HG03378 (cell line): ENCODE results near the gene ATP6V1A.

Experiments
- ATAC-seq: cut with Tn5 transposase; IDR thresholded peaks from one replicate; pipeline ENCODE4 v1.9.1; 2021; ENCODE audit warnings: mild to moderate bottlenecking, moderate library complexity; ENCODE audit not compliant: unreplicated experiment

Gene ATP6V1A

GRCh38 chr3:113746548-113747282 is at the start of gene ATP6V1A:
Gene ATP6V1A (plus strand): TSS chr3:113747035. CDS start chr3:113778754, 31,719 bp downstream.
- ATAC-seq, result peak; percentile 18

- ATAC-seq, result no peak
These were observed 49.2 kb upstream of the ATP6V1A start for GRCh38 chr3:113697500-113698090.

GRCh38 chr3:113698213-113698742 is 48.6 kb upstream of the ATP6V1A start:
- ATAC-seq, result no peak

GRCh38 chr3:113698956-113699355 is 47.9 kb upstream of the ATP6V1A start:
- no peak for ATAC-seq

GRCh38 chr3:113707835-113708234 is 39.0 kb upstream of the ATP6V1A start:
- no peak for ATAC-seq

GRCh38 chr3:113712129-113712528 is 34.7 kb upstream of the ATP6V1A start:
- no peak for ATAC-seq

GRCh38 chr3:113714702-113715101 is 32.1 kb upstream of the ATP6V1A start:
- no peak for ATAC-seq

GRCh38 chr3:113717308-113717707 is 29.5 kb upstream of the ATP6V1A start:
- ATAC-seq, result no peak

GRCh38 chr3:113717818-113718217 is 29.0 kb upstream of the ATP6V1A start:
- ATAC-seq, result no peak

- ATAC-seq, result no peak
These were observed 27.5 kb upstream of the ATP6V1A start for GRCh38 chr3:113719294-113719693.

DNA sequence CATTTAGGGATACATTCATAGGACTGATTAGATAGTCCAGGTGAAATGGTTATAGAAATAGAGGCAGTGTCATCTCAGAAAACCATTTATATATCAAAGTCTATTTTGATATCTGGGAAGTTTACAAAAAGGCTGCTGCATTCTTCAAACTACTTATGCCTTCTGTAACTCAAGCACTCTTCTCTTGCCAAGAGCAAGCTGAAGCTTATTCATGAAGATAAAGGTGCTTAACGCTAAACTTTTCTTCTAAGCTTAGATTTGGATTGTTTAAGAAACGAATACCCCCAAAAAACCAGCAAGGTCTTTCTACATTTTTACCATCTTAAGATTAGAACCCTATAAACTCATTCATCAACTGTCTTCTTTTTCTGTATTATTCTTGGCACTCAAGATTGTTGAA is 27.1 kb upstream of the ATP6V1A start:
- ATAC-seq, result no peak

DNA sequence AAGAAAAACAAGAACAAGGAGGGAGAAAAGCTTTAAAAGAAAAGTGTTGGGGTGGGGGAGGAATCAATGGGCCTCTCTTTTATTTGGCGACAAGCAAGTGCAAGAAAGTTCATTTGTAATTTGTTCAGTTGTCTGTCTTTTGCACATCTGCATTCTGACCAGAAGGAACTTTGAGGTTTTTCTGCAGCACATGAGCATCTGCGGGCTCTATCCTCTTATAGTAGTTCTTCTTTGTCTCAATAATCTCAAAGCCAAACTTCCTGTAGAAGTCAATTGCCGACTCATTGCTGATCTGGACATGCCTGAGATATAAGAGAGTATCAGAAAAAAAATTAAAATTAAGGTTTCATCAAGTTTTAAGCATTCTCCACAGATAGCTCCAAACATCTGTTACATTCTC is 25.2 kb upstream of the ATP6V1A start:
- no peak for ATAC-seq

- no peak for ATAC-seq
These were observed 18.2 kb upstream of the ATP6V1A start for GRCh38 chr3:113728661-113729060.

DNA sequence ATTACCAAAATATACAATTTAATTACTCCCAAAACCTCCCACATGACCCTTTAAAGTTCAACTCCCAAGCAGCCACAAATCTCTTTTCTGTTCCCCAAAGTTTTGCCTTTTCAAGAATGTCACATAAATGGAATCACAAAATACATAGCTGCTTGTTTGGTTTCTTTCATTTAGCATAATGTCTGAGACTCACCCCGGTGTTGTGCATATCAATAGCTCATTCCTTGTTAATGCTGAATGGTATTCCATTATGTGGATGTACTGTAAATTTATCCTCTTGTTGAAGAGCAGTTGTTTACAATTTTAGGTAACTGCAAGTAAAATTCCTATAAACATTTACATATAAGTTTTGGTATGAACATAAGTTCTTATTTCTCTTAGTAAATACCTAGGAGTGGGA is 16.3 kb upstream of the ATP6V1A start:
- no peak for ATAC-seq

GRCh38 chr3:113731694-113732093 is 15.1 kb upstream of the ATP6V1A start:
- no peak for ATAC-seq

- peak; percentile 61 for ATAC-seq
These were observed 10.2 kb upstream of the ATP6V1A start for GRCh38 chr3:113736548-113737089.

DNA sequence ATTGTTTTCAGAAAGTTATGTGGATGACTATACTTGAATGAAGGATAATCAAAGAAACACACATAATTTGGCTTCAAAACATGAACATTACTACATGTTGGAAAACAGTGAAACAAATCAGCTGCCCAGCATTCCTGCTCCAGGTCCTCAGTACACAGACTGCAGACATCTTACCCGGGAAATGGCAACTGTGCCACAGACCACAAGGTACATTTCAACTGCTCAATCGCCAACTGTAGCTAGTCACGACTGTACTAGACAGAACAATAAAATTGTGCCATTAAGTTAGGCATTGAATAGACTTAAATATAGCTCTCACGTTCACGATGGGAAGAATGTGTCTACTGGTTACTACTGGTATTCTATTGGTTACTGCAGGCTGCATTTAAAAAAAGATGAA is 5.7 kb upstream of the ATP6V1A start:
- no peak for ATAC-seq

- ATAC-seq, result no peak
These were observed 5.2 kb upstream of the ATP6V1A start for GRCh38 chr3:113741620-113742019.

DNA sequence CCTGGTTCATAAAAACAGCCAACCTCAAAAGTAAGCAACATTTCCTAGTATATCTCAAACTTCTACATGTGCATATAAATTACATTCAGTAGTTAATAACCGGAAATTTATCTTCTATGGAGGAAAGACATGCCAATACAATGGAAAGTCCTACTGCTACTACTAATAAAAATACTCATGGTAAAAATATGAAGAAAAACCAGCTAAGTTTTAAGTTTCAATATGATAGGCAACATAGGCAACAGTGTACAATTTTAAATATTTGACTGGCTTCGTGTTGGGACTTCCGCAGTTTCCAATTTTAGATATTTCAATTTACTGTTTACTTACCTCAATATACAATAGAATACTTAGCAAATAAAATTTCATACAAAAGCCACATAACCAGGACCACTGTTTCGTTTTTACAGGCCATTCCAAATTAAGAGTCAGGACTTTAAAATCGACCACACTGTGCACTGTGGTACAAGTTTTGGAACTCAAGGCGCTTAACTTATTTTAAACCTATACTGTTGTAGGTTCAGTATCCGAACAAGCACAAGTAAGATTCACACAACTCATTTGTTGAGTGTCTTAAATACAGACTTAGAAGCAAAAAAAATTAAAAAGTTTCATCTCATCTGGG is 3.7 kb upstream of the ATP6V1A start:
- no peak for ATAC-seq

DNA sequence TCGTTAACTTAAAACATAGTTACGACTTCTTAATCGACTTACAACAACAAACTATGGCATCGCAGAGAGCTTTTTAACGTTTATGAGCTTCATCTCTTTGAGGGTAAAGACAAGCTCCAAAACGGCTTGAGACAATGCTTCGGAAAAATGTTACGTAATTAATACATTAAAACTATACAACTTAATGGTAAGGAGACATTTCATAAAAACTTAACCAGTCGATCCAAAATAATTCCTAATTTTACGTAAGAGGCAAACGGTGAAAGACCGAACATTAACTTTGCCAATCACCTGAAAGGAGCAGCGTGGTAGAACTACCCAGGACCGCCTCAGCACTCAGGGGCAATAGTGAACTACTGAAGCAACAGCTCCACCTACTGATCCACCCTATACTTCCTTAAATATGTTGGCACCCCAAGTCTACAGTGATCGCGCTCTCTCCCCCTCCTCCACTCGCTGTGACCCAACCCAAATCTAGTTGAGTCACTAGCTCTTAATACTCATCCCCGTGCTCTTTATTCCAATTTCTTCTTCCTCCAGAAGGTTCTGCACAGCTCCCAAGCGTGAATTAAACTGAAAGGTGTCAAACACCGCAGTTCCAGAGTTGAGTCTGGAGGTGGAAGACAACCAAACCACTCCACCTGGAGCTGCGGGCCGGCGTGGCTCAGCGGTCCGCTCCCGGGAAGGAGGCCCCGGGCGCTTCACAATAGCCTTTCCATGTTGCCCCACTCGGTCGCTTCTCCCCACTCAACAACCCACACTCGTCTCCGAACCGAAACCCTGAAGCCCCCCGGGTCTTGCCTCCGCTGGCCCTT is 1.7 kb upstream of the ATP6V1A start:
- peak; percentile 68 for ATAC-seq
